Naive B cell (primary cell): ENCODE data around the gene MTAP. TPM values are rescaled to one million over a fixed set of nuclear protein-coding genes. Genes with fewer than 3 reads are reported as not detected.

ENCODE experiments used
- ATAC-seq, 2 donors: fragments of 150-1000 bp; cut with Tn5 transposase; 2 replicates each; pipeline ENCODE4 v1.10.0; 2021; ENCODE audit warnings: low read depth in 2 of 2, mild to moderate bottlenecking in 2 of 2, moderate library complexity in 2 of 2
- DNase-seq: peaks from one replicate; pipeline ENCODE4 v3.0.0; 2022
- H3K27ac Mint-ChIP-seq, 6 donors: one replicate each; pipeline ENCODE4 v1.8.0; 2020 to 2022; ENCODE audit warnings: mild to moderate bottlenecking in 6 of 6, mixed read lengths in 6 of 6, moderate library complexity in 5 of 6, inconsistent platforms in 2 of 6
- H3K27me3 Mint-ChIP-seq, 3 donors: one replicate each; pipeline ENCODE4 v1.8.0; 2021 to 2022; ENCODE audit warnings: mixed read lengths in 3 of 3, mild to moderate bottlenecking in 1 of 3
- H3K36me3 Mint-ChIP-seq, 2 donors: one replicate each; pipeline ENCODE4 v1.8.0; 2020 to 2022; ENCODE audit warnings: mixed read lengths in 2 of 2, inconsistent platforms in 1 of 2, mild to moderate bottlenecking in 1 of 2
- H3K4me1 Mint-ChIP-seq, 3 donors: one replicate each; pipeline ENCODE4 v1.8.0; 2020 to 2022; ENCODE audit warnings: mixed read lengths in 3 of 3, inconsistent platforms in 1 of 3, mild to moderate bottlenecking in 1 of 3, moderate library complexity in 1 of 3
- H3K4me3 Mint-ChIP-seq, 8 donors: one replicate each; pipeline ENCODE4 v1.8.0; 2020 to 2022; ENCODE audit warnings: mild to moderate bottlenecking in 8 of 8, mixed read lengths in 8 of 8, moderate library complexity in 8 of 8, inconsistent platforms in 2 of 8
- H3K9me3 Mint-ChIP-seq, 7 donors: one replicate each; pipeline ENCODE4 v1.8.0; 2020 to 2022; ENCODE audit warnings: mixed read lengths in 7 of 7, mild to moderate bottlenecking in 5 of 7, inconsistent platforms in 2 of 7, moderate library complexity in 1 of 7
- polyA plus RNA-seq, 6 donors: library from polyadenylated mRNA; unstranded; fragments of 300-500 nt; fragmentation: Illumina TruSeq; gene quantifications; one replicate each; pipeline ENCODE4 v1.2.3, GENCODE V29; 2021; ENCODE audit warnings: low read depth in 6 of 6

MTAP gene
- polyA plus RNA-seq, 6 donors from 2014 or later: 12.1 to 24.3 (median 18.1) TPM

DNA sequence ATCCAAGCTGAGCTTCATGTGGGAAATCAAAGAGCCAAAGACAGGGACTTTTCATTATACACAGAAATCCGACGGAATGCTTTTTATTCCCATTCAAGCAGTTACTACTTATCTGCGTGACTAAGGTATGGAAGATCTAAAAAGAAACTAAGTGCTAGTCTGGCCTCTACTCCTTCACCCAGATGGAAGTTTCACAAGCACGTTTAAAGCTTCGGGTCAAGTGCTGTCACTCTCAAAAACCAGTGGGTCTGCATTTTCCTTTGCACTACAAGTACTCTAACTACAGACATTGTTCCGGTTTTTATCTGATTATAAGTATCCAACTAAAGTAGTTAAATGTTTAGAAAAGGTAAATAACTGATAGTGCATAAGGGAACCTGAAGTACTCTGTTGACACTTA is 13.7 kb upstream of the MTAP start:
- peaks cover 4 to 7% (median 4%) of the 10 kb centered on the region in 3 donors for H3K4me1 Mint-ChIP-seq

DNA sequence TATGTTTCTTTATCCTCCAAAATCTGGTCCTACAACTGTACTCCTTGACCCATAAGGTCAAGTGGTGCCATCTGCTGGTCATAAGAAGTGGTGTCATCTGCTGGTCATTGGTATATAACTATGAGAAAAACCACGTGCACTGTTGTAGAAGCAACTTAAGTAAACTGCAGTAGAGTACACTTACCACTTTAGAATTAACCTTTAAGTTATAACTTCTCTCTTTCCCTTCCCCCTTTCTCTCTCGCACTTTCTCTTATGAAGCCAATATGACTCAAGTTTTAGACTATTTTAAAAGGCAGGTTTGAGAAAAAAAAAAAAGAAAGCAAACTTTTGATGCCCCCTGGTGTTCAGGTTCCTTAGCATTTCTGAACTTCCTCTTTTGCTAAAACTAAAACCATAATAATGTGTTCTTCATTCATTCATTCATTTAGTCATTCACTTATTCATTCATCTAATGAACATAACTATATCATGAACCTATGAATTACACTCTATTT is 12.8 kb upstream of the MTAP start:
- H3K27ac Mint-ChIP-seq: peak overlapping the region in 3 of 6 donors; percentile 33 to 67 (median 45)
- no peaks in the 10 kb centered on the region for H3K9me3 Mint-ChIP-seq
- no peaks in the 10 kb centered on the region for H3K36me3 Mint-ChIP-seq
- H3K4me3 Mint-ChIP-seq: peak overlapping the region; percentile 10 to 87 (median 75)
- DNase-seq (peak; percentile 70), ATAC-seq (peak; percentile 96)
- peaks cover 4 to 7% (median 4%) of the 10 kb centered on the region in 3 donors for H3K4me1 Mint-ChIP-seq
- peaks cover 5 to 27% (median 14%) of the 10 kb centered on the region in 3 donors for H3K27me3 Mint-ChIP-seq

More for the DNA sequence above, 13.7 kb upstream of the MTAP start:
- Mint-ChIP-seq H3K4me3 (no peak overlapping the region), H3K36me3 (no peaks in the 10 kb centered on the region), H3K27ac (no peak overlapping the region), H3K9me3 (no peaks in the 10 kb centered on the region), H3K27me3 (peaks cover 5 to 27% (median 17%) of the 10 kb centered on the region in 3 donors)
- ATAC-seq (no peak), DNase-seq (no peak)

DNA sequence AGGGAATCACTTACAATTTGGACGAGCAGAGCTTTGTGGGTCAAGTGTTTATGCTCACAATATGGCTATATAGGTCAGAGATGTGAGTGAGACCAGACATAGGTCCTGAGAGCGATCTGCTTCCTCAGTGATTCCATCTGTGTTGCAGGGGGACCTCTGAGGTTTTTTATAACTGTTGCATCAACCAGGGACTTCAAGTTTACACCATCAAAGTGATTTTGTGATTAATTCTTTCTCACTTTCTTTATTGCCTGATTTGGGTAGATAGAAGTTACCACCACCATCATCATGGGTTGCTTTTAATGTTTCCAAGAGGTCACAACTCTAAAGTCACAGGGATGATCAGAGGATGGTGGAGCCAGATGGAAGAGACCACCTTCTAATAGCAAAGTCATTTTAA is 7.0 kb upstream of the MTAP start:
- Mint-ChIP-seq H3K4me3 (no peak overlapping the region), H3K9me3 (no peaks in the 10 kb centered on the region), H3K27me3 (peaks cover 26 to 37% (median 33%) of the 10 kb centered on the region in 3 donors), H3K36me3 (no peaks in the 10 kb centered on the region), H3K27ac (no peak overlapping the region), H3K4me1 (no peaks in the 10 kb centered on the region)
- ATAC-seq (no peak), DNase-seq (no peak)

DNA sequence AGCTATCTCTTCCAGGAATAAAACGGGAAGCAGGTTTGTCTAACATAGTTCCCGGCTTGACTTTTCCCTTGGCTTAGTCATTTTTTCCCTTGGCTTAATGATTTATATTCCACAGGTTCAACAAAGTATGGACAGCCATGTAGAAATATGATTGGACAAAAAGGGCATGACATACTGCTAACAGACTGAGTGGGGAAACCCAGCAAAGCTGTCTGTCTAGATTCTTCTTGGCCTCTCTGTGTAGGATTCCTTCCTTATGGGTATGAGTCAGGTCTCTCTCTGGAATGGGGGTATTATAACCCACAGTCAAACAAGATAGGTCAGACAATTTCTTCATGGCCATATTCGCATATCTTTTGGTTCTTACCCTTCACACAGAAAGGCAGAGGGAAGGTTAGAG is 5.7 kb upstream of the MTAP start:
- Mint-ChIP-seq H3K9me3 (no peaks in the 10 kb centered on the region), H3K4me3 (no peak overlapping the region), H3K36me3 (no peaks in the 10 kb centered on the region), H3K27me3 (peaks cover 26 to 33% (median 31%) of the 10 kb centered on the region in 3 donors), H3K4me1 (peaks cover 5 to 8% (median 6%) of the 10 kb centered on the region in 3 donors), H3K27ac (no peak overlapping the region)
- no peak for DNase-seq
- no peak for ATAC-seq

DNA sequence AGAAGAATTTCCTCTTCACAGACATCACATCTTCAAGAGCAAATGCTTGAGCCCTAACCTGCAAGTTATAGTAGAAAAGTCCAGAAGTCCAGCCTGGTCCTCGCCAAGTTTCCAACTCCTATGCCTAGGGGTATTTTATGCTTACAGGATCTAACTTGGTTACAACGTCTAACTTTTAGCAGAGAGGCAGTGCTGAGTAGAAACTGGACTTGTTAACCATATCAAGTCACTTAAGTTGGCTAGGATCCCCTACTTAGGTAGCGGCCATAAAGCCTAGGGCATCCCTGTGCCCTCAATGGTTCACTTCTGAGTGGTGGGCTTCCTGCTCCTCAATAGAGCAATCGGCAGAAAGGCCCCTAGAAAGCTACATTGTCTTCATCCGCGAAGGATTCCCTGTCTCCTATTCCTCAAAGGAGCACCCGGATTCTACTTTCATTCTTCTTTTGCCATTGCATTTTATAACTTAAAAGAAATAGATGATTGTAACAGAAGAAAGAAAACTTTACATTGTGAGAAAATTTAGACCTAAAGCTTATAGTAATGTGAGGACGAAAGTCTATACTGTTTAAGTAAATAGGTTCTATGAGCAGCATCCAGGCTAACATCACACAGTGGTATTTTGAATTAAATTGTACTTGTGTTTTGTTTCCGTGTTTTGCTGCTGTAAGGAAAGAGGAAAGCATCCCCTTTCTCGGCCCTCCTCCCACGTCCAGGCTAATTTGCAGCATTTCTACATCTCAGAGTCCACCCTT is 1.3 kb upstream of the MTAP start:
- Mint-ChIP-seq H3K9me3 (no peaks in the 10 kb centered on the region), H3K4me1 (peaks cover 22 to 41% (median 40%) of the 10 kb centered on the region in 3 donors), H3K27ac (peak overlapping the region in 2 of 6 donors; percentile 76 to 95), H3K4me3 (peak overlapping the region; percentile 96 to 100 (median 100)), H3K27me3 (peaks cover 18 to 25% (median 25%) of the 10 kb centered on the region in 3 donors), H3K36me3 (no peaks in the 10 kb centered on the region)
- no peak for DNase-seq
- no peak for ATAC-seq

DNA sequence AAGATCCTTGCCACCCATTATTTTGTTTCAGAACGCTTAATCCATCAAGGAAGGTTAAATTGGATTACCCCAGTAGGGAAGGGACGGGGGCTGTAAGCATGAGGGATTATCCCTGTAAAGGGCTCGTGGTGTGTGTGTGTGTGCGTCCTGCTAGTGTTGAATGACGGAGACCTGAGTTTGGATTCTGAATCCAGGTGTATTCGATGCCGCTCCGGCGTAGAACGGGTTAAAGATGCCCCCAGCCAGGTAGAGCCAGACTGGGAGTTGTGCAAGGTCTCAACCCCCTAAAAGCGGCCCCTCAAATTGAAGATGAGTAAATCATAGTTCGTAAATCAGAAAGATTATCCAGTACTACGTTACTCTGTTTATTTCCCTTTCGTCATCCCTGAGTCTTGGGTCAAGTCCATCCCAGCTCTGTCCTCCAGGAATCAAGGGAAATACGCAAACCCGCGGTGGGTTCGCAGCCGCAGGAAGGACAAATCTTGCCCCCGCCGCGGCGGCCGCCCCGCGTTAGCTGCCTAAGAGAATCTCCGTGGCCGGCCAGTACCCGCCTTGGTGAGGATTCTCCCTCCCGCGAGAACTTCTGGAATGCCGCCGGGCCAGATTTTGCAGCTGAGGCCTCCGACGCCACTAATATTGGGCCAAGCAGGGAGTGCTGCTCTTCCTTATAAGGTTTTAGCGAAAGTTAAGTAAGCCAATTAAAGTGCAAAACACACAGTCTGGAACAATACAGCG is 586 bp upstream of the MTAP start:
- no peaks in the 10 kb centered on the region for H3K36me3 Mint-ChIP-seq
- H3K27me3 Mint-ChIP-seq: peaks cover 11 to 18% (median 17%) of the 10 kb centered on the region in 3 donors
- H3K27ac Mint-ChIP-seq: peak overlapping the region; percentile 82 to 95 (median 90)
- no peaks in the 10 kb centered on the region for H3K9me3 Mint-ChIP-seq
- peak overlapping the region; percentile 96 to 100 (median 100) for H3K4me3 Mint-ChIP-seq
- DNase-seq (no peak), ATAC-seq (peak; percentile 18 to 22)
- H3K4me1 Mint-ChIP-seq: peaks cover 27 to 47% (median 46%) of the 10 kb centered on the region in 3 donors

DNA sequence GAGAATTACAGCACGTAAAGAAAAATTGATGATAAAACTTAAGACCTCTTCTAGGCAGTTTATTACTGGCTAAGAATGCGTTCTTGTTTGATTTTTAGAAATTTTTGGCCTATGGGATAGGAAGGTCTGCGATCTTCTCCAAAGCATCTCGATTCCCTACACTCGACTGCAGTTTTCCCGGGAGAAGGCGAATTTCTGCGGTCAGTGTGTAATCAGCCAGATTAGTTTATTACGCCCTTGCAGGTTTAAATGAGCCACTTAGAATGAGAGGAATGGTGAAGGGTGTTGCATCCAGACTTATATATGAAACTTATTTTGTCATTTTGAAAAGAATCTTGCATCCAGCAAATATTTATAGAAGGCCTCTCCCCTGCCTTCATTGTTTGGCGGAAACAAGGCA is 1.2 kb downstream of the MTAP start:
- peaks cover 0 to 8% (median 0%) of the 10 kb centered on the region in 3 donors for H3K27me3 Mint-ChIP-seq
- DNase-seq: no peak
- H3K9me3 Mint-ChIP-seq: no peaks in the 10 kb centered on the region
- H3K4me3 Mint-ChIP-seq: peak overlapping the region; percentile 96 to 100 (median 100)
- no peak for ATAC-seq
- peak overlapping the region; percentile 85 to 99 (median 96) for H3K27ac Mint-ChIP-seq
- peaks cover 30 to 65% (median 62%) of the 10 kb centered on the region in 3 donors for H3K4me1 Mint-ChIP-seq
- H3K36me3 Mint-ChIP-seq: no peaks in the 10 kb centered on the region

DNA sequence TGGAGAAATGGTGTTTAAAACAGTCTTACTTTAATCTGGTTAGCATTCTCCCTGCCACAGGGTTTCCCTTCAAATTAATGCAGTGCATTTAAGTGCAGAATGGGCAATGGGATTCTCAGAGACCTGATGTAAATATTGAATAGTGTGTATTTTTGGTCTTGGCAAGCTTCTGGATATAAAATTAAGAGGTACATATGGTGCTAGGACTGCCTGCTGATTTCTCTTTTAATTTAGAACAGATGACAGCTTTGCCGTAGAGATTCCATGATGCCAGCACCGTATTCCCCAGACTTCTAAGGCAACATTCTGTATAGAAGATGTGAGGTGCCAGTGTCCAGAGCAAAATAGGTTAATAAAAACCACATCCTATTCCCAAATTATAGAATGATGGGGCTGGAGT is 1.9 kb downstream of the MTAP start:
- no peak for ATAC-seq
- peaks cover 0 to 8% (median 0%) of the 10 kb centered on the region in 3 donors for H3K27me3 Mint-ChIP-seq

DNA sequence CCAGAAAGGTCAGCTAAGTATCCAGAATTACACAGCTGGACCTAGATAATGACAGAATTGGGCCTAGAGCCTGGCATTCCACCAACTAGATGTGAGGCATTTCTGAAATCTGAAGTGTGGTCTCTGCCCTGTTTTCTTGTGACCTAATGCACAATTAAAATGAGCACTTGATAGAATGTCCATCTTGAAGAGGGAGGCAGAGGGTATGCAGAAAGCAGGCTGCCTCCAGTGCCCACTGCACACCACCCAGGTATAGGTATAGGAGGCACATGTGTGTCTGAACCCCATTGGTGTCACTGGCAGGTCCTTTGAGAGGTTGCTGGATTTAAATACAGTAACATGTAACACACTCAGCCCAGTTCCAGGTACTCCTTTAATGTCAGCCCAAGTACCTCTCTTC is 2.4 kb downstream of the MTAP start:
- ATAC-seq: no peak
- no peaks in the 10 kb centered on the region for H3K9me3 Mint-ChIP-seq
- peak overlapping the region in 1 of 6 donors; percentile 21 for H3K27ac Mint-ChIP-seq

More for the DNA sequence above, 1.9 kb downstream of the MTAP start:
- Mint-ChIP-seq H3K36me3 (no peaks in the 10 kb centered on the region), H3K27ac (peak overlapping the region in 1 of 6 donors; percentile 21), H3K4me3 (peak overlapping the region in 2 of 8 donors; percentile 100), H3K4me1 (peaks cover 30 to 70% (median 62%) of the 10 kb centered on the region in 3 donors), H3K9me3 (no peaks in the 10 kb centered on the region)
- DNase-seq: no peak

DNA sequence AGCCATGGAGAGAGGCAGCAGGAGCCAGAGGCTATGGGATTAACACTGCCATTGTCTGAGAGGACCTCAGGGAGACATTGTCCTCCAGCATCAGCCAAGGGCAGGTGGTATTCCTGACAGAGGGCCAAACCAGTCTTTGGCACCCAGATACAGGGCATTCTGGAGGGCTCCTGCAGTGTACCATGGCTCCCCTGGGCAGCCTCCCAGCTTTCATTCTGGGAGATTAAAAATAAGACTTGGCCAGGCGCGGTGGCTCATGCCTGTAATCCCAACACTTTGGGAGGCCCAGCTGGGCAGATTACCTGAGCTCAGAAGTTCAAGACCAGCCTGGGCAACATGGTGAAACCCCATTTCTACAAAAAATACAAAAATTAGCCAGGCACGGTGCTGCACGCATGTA is 4.2 kb downstream of the MTAP start:
- Mint-ChIP-seq H3K4me3 (peak overlapping the region in 1 of 8 donors; percentile 21), H3K27ac (peak overlapping the region in 3 of 6 donors; percentile 6 to 26 (median 16)), H3K27me3 (no peaks in the 10 kb centered on the region), H3K9me3 (no peaks in the 10 kb centered on the region), H3K4me1 (peaks cover 27 to 65% (median 57%) of the 10 kb centered on the region in 3 donors), H3K36me3 (no peaks in the 10 kb centered on the region)
- ATAC-seq (no peak), DNase-seq (no peak)

More for the DNA sequence above, 2.4 kb downstream of the MTAP start:
- DNase-seq: no peak
- Mint-ChIP-seq H3K4me3 (peak overlapping the region in 1 of 8 donors; percentile 100), H3K27me3 (peaks cover 0 to 5% (median 0%) of the 10 kb centered on the region in 3 donors), H3K4me1 (peaks cover 30 to 70% (median 62%) of the 10 kb centered on the region in 3 donors), H3K36me3 (no peaks in the 10 kb centered on the region)

DNA sequence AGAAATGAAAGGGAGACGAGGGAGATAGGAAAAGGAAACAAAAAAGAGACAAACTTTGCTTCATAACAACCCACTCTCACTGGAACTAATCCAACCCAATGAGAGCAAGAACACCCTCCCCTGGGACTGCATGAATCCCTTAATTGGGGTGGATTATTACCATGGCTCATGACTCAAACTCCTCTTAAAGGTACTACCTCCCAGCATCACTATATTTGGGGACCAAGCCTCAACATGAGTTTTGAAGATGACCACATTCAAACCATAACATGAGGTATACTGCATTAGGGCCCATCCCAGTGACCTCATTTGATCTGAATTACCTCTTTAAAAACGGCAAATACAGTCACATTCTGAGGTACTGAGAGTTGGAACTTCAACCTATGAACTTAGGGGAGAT is 8.0 kb downstream of the MTAP start:
- Mint-ChIP-seq H3K36me3 (no peaks in the 10 kb centered on the region), H3K27ac (peak overlapping the region in 2 of 6 donors; percentile 53 to 56), H3K27me3 (no peaks in the 10 kb centered on the region), H3K9me3 (no peaks in the 10 kb centered on the region), H3K4me1 (peaks cover 15 to 50% (median 29%) of the 10 kb centered on the region in 3 donors), H3K4me3 (no peak overlapping the region)
- no peak for ATAC-seq
- no peak for DNase-seq

DNA sequence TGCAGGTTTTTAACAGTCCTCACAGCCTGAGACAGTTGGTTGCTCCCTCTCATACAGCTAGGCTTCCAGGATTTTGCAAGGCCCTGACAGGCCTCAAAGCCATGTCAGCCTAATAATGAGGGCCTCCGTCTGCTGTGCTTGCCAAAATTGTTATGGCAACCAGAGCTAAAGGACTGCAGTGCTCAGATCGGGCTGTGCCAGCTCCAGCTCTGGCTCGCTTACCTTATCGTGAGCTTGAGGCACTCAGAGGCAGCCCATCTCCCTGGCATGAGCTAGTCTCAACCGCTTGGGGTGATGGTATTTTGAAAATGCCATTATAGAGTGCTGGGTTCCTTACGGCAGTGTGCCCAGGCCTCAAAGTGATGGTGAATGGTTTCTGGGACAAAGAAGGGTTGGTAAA is 8.4 kb downstream of the MTAP start:
- peaks cover 11 to 45% (median 24%) of the 10 kb centered on the region in 3 donors for H3K4me1 Mint-ChIP-seq
- no peak overlapping the region for H3K4me3 Mint-ChIP-seq
- no peaks in the 10 kb centered on the region for H3K9me3 Mint-ChIP-seq
- DNase-seq (no peak), ATAC-seq (no peak)
- no peaks in the 10 kb centered on the region for H3K36me3 Mint-ChIP-seq
- H3K27ac Mint-ChIP-seq: peak overlapping the region in 2 of 6 donors; percentile 52 to 57
- no peaks in the 10 kb centered on the region for H3K27me3 Mint-ChIP-seq

DNA sequence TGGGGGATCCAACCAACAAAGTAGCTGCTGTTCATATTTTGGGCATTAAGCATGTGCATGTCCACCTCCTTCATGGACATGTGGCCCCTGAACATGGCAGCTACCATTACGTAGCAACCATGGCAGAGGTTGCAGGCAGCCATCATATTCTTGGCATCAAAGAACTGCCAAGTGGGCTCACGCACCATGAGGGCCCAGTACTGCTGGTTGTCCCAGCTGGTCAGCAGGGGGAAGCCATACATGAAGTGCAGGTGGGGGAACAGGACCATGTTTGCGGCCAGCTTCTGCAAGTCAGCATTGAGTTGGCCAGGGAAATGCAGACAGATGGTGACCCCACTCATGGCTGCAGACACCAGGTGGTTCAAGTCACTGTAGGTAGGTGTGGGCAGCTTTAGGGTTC is 9.5 kb downstream of the MTAP start:
- ATAC-seq: no peak
- no peak for DNase-seq
- H3K27me3 Mint-ChIP-seq: no peaks in the 10 kb centered on the region
- H3K27ac Mint-ChIP-seq: no peak overlapping the region
- H3K4me1 Mint-ChIP-seq: peaks cover 4 to 36% (median 16%) of the 10 kb centered on the region in 3 donors
- H3K4me3 Mint-ChIP-seq: no peak overlapping the region
- H3K9me3 Mint-ChIP-seq: no peaks in the 10 kb centered on the region
- peaks cover 0 to 5% of the 10 kb centered on the region in 2 donors for H3K36me3 Mint-ChIP-seq
